Head of caudate nucleus (tissue), 42 donors: Measurements from ENCODE around the gene PHACTR3.
A peak's percentile ranks its signal among the peaks of the same experiment; 100 is the strongest.

Experiments used
- DNase-seq, 42 donors: peaks; one replicate each; pipeline versions ENCODE4 v3.0.0 to v3.0.0-alpha.2; 2020 to 2021; ENCODE audit warnings: mixed read lengths in 7 of 42
- intact Hi-C: fragments of 100-400 bp; cut with DNase I; formaldehyde crosslinking; loops from one replicate; pipeline ENCODE4 v1.15.0; 2022

Gene PHACTR3

DNA sequence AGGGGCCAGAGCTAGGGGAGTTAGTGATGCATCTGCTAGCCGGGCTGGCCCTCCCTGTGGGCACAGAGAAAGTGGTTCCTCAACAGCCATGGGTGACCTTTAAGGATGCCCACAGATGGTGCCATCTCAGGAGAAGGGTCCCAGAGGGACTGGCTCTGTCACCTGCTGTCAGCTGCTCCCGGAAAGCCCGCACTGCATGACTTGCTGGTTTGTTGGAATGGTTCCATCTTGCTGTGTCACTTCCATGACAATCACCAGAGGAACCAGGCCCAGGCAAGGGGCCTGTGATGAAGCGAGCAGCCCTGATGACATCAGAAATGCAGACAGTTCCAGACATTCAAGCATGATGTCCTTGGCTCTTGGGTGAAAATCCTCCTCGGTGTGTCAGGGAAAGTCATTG lies 125.2 kb downstream of the PHACTR3 start:
- peak in 7 of 42 donors; percentile 7 to 46 (median 11) for DNase-seq
- intact Hi-C loops: no loop called here

DNA sequence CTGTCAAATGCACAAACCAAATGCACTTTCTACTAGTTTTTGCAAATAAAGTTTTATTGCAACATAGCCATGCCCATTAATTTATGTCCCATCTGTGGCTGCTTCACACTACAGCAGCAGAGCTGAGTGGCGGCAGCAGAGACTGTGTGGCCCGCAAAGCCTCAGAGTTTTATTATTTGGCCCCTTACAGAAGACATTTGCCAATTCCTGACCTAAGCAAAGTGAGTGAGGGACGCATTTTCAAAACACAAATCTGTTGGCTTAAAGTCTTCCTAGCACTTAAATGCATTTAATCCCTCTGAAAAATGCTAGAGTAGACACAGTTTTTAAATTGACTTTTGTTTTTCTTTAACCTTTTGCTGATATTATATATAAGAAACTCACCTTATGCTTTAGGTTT lies 126.4 kb downstream of the PHACTR3 start:
- DNase-seq: peak in 1 of 42 donors; percentile 5
- intact Hi-C loops: no loop called here

DNA sequence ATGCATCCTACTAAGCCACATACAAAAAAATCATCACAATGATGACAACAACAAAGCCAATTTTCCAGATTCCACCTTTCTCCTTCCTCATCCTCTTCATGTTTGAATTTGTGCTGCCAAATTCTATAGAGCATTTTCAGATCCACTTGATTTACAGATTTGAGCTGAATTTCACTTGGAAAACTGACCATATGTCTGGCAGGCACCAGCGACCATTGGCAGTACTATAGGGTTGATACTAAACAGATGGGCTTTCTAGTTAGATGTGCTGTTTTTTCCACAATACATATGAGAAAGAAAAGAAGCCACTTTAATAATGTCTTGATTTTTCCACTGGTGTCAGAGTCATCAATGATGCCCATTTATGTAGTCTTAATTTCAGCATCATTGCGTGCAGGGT lies 127.0 kb downstream of the PHACTR3 start:
- intact Hi-C loops: no loop called here
- DNase-seq: peak in 1 of 42 donors; percentile 16

DNA sequence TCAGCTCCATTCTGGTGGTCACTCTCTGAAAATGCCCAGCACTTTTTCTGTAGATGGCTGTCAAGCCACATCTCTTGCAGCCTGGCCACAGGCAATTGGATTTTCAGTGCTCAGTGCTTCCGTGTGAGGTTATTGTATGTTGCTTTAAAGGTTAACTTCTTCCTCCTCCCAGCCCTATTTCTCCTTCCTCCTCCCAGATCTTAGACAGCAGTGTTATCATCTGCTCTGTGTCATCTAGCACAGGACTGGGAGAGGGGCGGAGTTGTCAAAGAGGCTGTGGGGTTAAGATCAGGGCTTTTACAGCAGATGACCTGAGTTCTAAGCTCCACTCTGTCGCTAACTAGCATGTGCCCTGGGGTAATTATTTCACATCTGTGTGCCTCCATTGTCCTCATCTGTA lies 129.0 kb downstream of the PHACTR3 start:
- intact Hi-C loops: no loop called here
- peak in 7 of 42 donors; percentile 7 to 33 (median 7) for DNase-seq

DNA sequence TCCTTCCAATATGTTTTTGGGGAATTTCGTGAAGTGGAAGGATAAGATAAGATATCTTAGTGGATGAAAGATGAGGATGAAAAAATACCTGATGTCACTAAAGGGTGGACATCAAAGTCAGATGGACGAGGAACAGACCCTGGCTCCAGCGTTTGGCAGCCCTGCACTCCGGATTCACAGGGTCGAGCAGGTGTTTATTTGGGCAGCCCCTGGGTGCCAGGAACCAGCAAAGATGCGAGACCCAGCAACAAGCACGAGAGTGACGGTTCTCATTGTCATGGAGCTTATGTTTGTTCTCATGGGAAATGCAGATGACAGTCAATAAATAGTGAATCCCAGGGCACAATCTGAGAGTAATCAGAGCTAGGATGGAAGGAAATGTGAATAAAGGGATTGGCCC lies 131.1 kb downstream of the PHACTR3 start:
- peak in 5 of 42 donors; percentile 6 to 32 (median 16) for DNase-seq
- intact Hi-C loops: no loop called here

DNA sequence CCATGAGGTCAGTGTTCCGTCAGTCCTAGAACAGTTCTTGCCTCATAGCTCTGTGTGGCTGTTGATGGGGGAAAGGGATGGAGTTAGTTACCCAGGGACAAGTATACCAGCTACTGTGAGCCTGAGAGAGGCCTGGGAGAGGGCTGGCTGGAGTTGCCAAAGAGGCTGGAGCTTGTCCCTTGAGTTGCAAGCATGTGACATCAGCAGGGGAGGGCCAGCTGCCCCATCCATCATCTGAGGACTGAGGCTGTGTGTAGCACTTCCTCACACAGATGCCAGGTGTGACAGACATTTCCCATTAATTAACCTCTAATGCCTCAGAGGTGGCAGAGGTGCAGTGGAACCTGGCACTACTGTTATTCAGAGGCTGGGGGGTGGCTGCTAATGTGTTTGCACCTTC lies 131.6 kb downstream of the PHACTR3 start:
- intact Hi-C loops: no loop called here
- DNase-seq: peak in 31 of 42 donors; percentile 28 to 73 (median 54)

DNA sequence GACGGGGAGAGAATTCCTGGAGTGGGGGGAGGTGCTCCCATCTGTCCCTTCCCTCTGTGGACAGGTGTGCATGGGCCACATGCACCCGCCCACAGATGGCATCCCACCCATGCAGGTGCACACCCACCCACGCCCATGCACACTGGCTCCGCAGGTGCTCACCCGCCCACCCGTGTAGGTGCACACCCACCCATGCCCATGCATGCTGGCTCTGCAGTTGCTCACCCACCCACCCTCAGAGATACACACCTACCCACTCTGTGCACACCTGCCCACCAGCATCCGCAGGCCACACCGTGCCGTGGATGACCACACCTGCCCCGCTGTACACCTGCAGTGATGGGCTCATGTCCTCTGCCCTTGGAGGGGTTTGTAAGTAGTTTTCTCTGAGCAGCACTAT lies 132.0 kb downstream of the PHACTR3 start:
- intact Hi-C loops: no loop called here
- peak in 7 of 42 donors; percentile 13 to 46 (median 32) for DNase-seq

DNA sequence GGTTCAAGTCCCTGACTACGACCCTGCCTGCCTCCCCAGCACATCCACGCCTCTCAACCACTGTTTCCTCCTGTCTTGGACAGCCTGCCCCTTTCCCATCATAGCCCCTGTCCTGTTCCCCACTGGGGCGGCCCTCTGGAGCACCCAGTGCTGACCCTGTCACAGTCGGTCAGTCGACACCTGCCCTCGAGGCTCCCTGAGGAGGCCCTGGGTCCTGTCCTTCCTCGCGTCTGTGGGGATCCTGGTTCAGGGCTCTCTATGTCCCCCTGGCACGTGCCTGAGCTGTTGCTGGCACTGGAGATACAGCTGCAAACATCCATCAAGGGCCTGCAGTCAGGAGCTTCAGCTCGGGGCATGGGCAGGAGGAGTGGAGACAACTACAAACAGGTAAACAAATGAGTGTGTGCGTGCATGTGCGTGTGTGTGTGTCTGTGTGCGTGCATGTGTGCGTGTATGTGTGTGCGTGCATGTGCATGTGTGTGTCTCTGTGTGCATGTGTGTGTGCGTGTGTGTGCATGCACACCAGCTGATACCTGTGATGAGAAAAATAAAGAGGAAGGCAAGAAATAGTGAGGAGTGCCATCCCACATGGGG lies 132.8 kb downstream of the PHACTR3 start:
- peak in 6 of 42 donors; percentile 8 to 41 (median 26) for DNase-seq
- intact Hi-C loops: no loop called here

DNA sequence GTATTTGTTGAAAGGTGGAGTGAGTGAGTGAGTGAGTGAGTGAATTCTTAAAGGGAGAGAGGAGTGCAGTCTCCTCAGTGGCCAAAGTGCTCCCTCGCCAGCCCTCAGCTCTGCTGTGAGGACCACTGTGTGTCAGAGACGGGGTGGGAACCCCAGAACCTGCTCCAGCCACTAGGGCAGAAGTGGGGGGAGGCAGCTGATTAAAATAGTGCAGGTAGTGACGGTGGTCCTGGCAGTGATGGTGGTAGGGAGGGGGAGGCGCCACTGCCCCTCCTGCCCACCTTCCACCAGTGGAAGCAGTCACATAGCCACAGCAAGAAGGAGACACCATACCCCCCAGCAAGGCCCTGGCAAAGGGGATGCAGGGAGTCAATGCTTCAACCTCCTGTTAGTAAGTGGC lies 133.5 kb downstream of the PHACTR3 start:
- peak in 5 of 42 donors; percentile 6 to 32 (median 22) for DNase-seq

DNA sequence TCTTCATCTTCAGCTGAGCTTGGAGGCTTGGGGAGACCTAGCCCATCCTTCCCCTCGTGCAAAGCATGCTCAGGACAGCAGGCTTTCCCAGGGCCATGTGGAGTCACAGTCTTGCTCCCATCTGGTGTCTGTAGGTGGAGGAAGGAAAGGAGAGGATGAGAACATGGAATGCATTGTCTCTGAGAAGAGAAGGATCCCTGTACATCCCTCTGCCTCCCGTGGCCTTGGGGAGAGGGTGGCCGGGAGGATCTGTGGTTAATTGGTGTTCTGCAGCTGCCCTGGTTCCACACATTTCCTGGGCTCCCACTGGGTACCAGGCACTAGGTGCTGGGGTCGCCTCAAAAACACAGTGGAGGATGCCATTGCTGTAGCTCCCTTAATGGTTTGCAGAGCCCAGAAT lies 134.5 kb downstream of the PHACTR3 start:
- intact Hi-C loops: no loop called here
- no peak for DNase-seq

More for the DNA sequence above, 133.5 kb downstream of the PHACTR3 start:
- intact Hi-C loops: no loop called here

DNA sequence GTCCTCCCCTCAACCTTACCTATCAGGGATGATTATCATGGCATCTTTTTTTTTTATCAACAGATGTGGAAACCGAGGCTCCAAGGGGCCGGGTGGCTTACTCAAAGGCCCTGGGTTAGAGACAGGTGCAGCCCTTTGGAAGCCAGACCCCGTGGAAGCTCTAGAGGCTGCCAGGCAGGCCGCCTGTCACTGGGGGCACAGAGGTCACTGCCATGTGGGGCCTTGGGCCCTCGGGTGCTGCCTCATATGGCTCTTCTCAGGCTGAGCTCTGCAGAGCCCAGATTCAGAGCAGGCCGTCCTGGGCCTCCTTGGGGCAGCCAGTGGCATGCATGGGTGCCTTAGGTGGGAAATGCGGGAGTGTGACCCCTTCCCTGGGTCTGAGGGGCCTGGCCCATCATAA lies 136.3 kb downstream of the PHACTR3 start:
- DNase-seq: no peak
- intact Hi-C loops: no loop called here

DNA sequence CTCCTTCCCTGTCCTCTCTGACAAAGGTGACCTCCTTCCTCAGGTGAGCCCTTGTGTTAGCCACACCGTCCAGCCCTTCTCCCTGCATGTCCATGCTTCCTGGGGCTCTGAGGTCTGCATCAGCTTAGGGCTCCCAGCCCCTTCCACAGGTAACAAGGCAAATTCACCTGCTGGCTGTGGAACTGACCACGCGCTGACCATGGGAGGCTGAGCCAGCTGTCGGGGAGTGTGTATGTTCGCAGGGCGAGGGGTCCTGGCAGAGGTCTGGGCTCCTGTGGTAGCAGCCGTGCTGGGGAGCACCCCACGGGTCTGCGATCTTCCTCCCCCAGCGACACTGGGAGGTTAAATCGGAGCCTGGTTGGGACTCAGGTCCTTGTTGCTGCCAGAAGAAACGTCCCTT lies 136.7 kb downstream of the PHACTR3 start:
- intact Hi-C loops: no loop called here
- no peak for DNase-seq

DNA sequence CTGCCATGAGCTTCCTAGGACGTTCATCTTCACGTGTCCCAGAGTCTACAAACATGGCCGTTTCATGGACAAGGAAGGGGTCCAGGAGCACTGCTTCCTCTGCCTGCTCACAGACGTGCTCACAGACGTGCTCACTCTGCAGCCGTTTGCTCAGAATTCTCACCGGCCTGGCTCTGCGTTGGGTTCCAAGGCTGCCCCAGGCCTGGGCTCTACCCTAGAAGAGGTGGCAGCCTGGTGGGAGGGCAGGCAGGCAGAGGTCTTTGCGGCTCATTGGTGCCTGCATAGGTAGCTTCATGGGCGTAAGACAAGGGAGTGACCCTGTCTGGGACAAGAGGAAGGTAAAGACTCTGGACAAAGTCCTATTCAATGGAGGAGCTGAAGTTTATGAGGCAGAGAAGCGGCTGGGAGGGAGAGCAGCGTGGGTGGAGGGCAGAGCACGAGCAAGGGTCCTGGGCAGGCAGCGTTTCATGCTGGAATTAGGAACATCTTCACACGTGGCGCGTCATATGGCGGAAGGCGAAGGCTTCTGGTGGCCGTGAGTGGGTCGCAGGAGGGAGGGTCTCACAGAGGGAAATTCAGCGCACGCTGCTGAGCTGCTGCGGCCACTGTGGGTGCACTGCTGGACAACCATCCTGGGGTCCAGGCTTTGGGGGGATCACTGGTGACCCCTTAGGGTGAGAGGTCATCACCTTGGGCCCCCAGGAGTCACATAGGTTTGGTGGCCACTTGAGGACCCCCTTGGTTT lies 138.2 kb downstream of the PHACTR3 start:
- no peak for DNase-seq
- intact Hi-C loops: no loop called here

DNA sequence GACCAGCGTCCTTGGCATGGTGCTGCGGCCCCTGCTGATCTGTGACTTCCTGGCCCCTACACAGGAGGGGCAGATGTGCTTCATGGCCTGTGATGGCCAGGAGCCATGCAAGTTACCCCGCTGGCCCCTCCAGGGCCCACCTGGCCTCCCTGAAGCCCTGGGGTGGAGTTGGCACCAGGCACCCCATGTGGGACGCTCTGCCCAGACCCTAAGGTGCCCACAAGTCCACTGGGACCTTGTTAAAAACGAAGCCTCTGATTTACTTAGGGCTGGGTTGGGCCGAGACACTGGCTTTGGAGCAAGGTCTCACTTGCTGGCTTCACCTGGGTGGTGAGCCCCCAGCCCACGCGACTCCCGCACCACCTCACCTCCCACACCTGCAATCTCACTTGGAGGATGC lies 139.0 kb downstream of the PHACTR3 start:
- intact Hi-C loops: no loop called here

DNA sequence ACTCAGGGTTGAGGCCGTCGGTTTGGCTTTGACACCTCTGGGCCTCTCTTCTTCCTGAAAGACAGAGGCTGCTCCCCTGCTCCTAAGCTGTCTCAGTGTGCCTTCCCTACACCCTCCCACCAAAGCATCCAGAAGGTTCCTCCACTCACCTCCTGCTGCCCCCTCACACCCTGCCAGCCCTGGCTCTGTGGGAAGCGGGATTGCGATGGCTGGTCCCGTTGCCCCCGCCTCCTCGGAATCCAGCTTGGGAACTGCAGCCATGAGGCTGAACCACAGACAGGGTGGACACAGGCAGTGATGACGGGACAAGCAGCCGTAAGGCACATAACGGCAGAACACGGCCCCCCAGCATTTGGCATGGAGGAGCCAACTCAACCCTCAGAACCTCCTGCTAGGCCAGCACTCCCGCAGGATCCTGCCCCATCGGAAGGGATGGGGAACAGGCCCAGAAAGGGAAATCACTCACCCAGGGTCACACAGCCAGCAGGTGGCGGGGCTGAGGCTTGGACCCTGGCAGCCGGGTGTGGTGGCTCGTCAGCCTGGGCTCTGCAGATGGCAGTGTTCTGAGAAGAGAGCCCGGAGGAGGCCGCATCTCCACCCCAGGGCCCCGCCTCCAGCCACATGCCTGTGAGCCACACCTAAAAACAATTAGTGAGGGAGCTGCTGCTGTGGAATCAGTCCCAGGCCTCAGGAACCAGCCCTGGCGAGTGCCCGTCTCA lies 139.6 kb downstream of the PHACTR3 start:
- peak in 31 of 42 donors; percentile 30 to 82 (median 59) for DNase-seq
- intact Hi-C loops: no loop called here

More for the DNA sequence above, 139.0 kb downstream of the PHACTR3 start:
- DNase-seq: no peak

DNA sequence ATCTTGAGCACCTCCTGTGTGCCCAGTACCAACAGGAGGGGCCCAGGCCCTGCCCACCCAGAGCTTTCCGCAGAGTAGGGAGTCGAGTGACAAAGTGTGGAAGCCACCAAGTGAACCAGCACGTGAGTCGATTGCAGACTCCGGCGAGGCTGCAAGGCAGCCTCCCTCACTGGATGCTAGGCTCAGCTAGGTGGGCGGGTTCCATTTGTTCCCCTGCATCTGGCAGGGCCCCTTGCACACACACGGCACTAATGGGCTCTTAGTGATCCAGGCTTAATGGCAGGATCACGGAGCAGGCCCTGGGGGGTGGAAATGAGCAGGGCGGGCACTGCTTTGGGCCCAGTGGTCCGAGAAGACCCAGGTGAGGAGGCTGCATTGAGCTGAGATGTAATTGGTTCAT lies 140.4 kb downstream of the PHACTR3 start:
- peak in 2 of 42 donors; percentile 25 to 41 for DNase-seq
- intact Hi-C loops: no loop called here

DNA sequence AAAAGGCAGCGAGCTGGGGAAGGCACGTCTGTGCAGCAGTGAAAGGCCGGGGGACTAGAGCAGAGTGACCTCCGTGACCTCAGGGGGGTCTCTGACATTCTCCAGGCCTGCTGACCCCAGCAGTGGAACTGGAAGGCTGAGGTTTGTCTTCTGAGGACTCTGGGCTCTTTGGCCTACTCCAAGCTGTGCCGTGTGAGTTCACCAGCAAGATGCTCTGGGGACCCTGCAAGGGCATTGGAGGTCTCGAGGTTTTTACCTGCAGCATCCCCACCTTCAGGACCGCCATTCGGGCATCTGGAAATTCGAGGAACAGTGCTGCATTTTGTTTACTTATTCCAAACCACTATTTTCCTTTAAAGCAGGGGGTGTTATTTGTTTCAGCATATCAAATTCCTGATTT lies 140.9 kb downstream of the PHACTR3 start:
- intact Hi-C loops: no loop called here
- no peak for DNase-seq

DNA sequence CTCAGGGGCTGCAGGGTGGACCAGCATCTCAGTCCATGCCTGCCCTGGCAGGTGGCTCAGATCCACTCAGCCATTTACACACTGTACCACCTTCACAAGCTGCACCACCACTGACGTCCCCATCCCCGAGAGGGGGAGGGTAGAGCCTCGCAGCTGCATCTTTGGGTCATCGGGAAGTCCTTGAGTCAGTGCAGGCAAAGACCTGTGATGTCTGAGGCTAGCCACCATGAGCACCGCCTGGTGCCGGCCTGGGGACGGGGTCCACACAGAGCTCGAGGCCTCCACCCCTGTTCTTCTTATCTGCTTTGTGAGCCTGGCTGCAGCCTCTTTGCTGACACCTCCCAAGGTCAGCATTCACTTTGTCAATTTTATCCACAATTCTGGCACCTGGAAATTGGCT lies 141.4 kb downstream of the PHACTR3 start:
- DNase-seq: no peak
- intact Hi-C loops: no loop called here

DNA sequence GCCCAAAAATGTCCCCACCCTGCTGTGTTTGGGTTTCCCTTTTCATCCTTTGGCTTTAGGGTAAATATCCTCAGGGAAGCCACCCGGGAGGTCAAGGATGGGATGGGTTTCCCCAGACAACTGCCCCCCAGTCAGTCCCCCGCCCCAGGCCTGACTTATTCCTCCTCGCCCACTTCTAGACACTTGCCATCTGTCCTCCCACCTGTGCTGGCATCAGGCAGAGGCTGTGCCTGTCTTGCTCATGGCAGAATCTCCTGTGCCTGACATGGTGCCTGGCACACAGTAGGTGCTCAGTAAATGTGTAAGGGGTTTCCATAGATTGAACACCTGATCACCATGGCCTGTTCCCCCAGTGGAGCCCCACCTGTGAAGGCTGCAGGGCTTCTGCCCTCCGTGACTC lies 141.8 kb downstream of the PHACTR3 start:
- no peak for DNase-seq
- intact Hi-C loops: no loop called here
